GM23338 (cell line): ENCODE measurements around the gene TMEM138. TPM values are rescaled to one million over a fixed set of nuclear protein-coding genes. Genes with fewer than 3 reads are reported as not detected.

Experiments used
- ATAC-seq: fragments of 200-7000 bp; cut with Tn5 transposase; 3 replicates; pipeline ENCODE4 v1.9.1; 2020
- DNase-seq: peaks from one replicate; pipeline ENCODE4 v3.0.0-alpha.2; 2015; ENCODE audit warnings: low spot score
- H2AFZ ChIP-seq: fragments of 200-600 bp; sonication (generic); 2 replicates; pipeline ENCODE4 v1.8.0; 2016; ENCODE audit warnings: antibody characterized with exemption, mild to moderate bottlenecking, moderate library complexity
- H3F3A ChIP-seq: fragments of 200-600 bp; sonication (generic); replicated peaks from 2 replicates; pipeline ENCODE4 v1.8.0; 2017; ENCODE audit warnings: antibody characterized with exemption, mixed run types, low read depth
- H3K27ac ChIP-seq: fragments of 200-600 bp; sonication (generic); 2 replicates; pipeline ENCODE4 v1.6.1; 2016; ENCODE audit warnings: low read depth
- H3K27me3 ChIP-seq: fragments of 200-600 bp; sonication (generic); 2 replicates; pipeline ENCODE4 v1.8.0; 2016; ENCODE audit warnings: mild to moderate bottlenecking, mixed run types, moderate library complexity; ENCODE audit not compliant: insufficient read depth
- H3K36me3 ChIP-seq: fragments of 200-600 bp; sonication (generic); 2 replicates; pipeline ENCODE4 v1.8.0; 2016; ENCODE audit warnings: mild to moderate bottlenecking; ENCODE audit not compliant: insufficient read depth
- H3K4me1 ChIP-seq: fragments of 200-600 bp; sonication (generic); 2 replicates; pipeline ENCODE4 v1.8.0; 2016; ENCODE audit warnings: mild to moderate bottlenecking, moderate library complexity; ENCODE audit not compliant: insufficient read depth
- H3K4me2 ChIP-seq: fragments of 200-600 bp; sonication (generic); 2 replicates; pipeline ENCODE4 v1.7.1; 2017; ENCODE audit warnings: mixed run types
- H3K4me3 ChIP-seq: fragments of 200-600 bp; sonication (generic); 2 replicates; pipeline ENCODE4 v1.6.1; 2016; ENCODE audit warnings: mixed run types
- H3K79me2 ChIP-seq: fragments of 200-600 bp; sonication (generic); replicated peaks from 2 replicates; pipeline ENCODE4 v1.8.0; 2017; ENCODE audit warnings: mild to moderate bottlenecking; ENCODE audit not compliant: insufficient read depth
- H3K9me2 ChIP-seq: fragments of 200-600 bp; sonication (generic); 2 replicates; pipeline ENCODE4 v1.8.0; 2017; ENCODE audit not compliant: insufficient read depth
- H4K20me1 ChIP-seq: fragments of 200-600 bp; sonication (generic); replicated peaks from 2 replicates; pipeline ENCODE4 v1.8.0; 2017; ENCODE audit warnings: mild to moderate bottlenecking; ENCODE audit not compliant: insufficient read depth
- H3K27ac Mint-ChIP-seq: 2 replicates; pipeline ENCODE4 v1.8.0; 2020; ENCODE audit warnings: inconsistent platforms, mild to moderate bottlenecking, moderate library complexity, mixed read lengths
- H3K27me3 Mint-ChIP-seq: 3 replicates; pipeline ENCODE4 v1.8.0; 2022; ENCODE audit warnings: low read depth, mild to moderate bottlenecking, moderate library complexity, mixed read lengths, inconsistent platforms; ENCODE audit not compliant: insufficient read depth, poor library complexity
- H3K36me3 Mint-ChIP-seq: 3 replicates; pipeline ENCODE4 v1.8.0; 2021; ENCODE audit warnings: low read depth, mild to moderate bottlenecking, inconsistent platforms, moderate library complexity, mixed read lengths
- H3K4me1 Mint-ChIP-seq: 3 replicates; pipeline ENCODE4 v1.8.0; 2020; ENCODE audit warnings: mild to moderate bottlenecking, inconsistent platforms, mixed read lengths
- H3K4me3 Mint-ChIP-seq: 3 replicates; pipeline ENCODE4 v1.8.0; 2021; ENCODE audit warnings: moderate library complexity, mild to moderate bottlenecking, inconsistent platforms, mixed read lengths
- H3K9me3 Mint-ChIP-seq: 3 replicates; pipeline ENCODE4 v1.8.0; 2020; ENCODE audit warnings: moderate library complexity, mild to moderate bottlenecking, inconsistent platforms, mixed read lengths
- CREB1 ChIP-seq: fragments of 250-450 bp; sonication (Bioruptor Pico); IDR thresholded peaks from 2 replicates; pipeline ENCODE4 v1.5.0; 2020; ENCODE audit warnings: low read depth, mild to moderate bottlenecking, moderate library complexity
- CTCF ChIP-seq, 2 experiments: fragments of 200-600 bp in 1 of 2; sonication (generic) in 1 of 2; conservative IDR thresholded peaks; 2 replicates each; pipeline versions ENCODE4 v1.5.1 to v1.6.1; 2016 to 2017; ENCODE audit warnings: antibody characterized with exemption in 2 of 2, low read depth in 2 of 2, mild to moderate bottlenecking in 2 of 2, moderate library complexity in 1 of 2
- EZH2 ChIP-seq: fragments of 200-600 bp; sonication (generic); IDR thresholded peaks from one replicate; pipeline ENCODE4 v1.8.0; 2017; ENCODE audit warnings: antibody characterized with exemption, mild to moderate bottlenecking, low read depth; ENCODE audit not compliant: unreplicated experiment
- EZH2phosphoT487 ChIP-seq: fragments of 200-600 bp; sonication (generic); IDR thresholded peaks from one replicate; pipeline ENCODE4 v1.8.1; 2018; ENCODE audit warnings: antibody characterized with exemption; ENCODE audit not compliant: unreplicated experiment
- JUNB ChIP-seq: IDR thresholded peaks from one replicate; pipeline ENCODE4 v1.6.1; 2016; ENCODE audit warnings: antibody characterized with exemption; ENCODE audit not compliant: unreplicated experiment
- REST ChIP-seq: IDR thresholded peaks from one replicate; pipeline ENCODE4 v1.6.1; 2018; ENCODE audit warnings: antibody characterized with exemption; ENCODE audit not compliant: unreplicated experiment
- STAT1 ChIP-seq: IDR thresholded peaks from one replicate; pipeline ENCODE4 v1.6.1; 2016; ENCODE audit warnings: antibody characterized with exemption; ENCODE audit not compliant: unreplicated experiment
- ZNF331 ChIP-seq: fragments of 250-450 bp; sonication (Bioruptor Pico); IDR thresholded peaks from 2 replicates; pipeline ENCODE4 v1.5.0; 2020; ENCODE audit warnings: low read depth, mild to moderate bottlenecking, moderate library complexity
- polyA plus RNA-seq: library from polyadenylated mRNA; unstranded; fragments of >200 nt; fragmentation: Nextera tagmentation; extraction: Ambion mirVana; gene quantifications from 2 replicates; pipeline ENCODE4 v1.2.1, GENCODE V29; 2016
- total RNA-seq: library from RNA; depleted of rRNA; stranded (reverse); fragments of >200 nt; shearing (Covaris generic); gene quantifications from 2 replicates; pipeline ENCODE4 v1.2.3, GENCODE V29; 2014
- TF ChIP-seq, protein P1 (sequence below): fragments of 250-450 bp; sonication (Bioruptor Pico); IDR thresholded peaks from 2 replicates; pipeline ENCODE4 v1.5.0; 2020; ENCODE audit warnings: mild to moderate bottlenecking, moderate library complexity

TMEM138 gene
- total and polyA plus RNA-seq, 2 experiments from 2014 or later, result 30.2 to 32.1 TPM

- H3K27me3 ChIP-seq, result no peaks in the 10 kb centered on the region
- no peak overlapping the region for H3K4me3 ChIP-seq
- no peak for DNase-seq
- no peak overlapping the region for H3K27ac ChIP-seq
- H3K4me2 ChIP-seq, result no peak overlapping the region; the same call in 1 of the 2 replicates
- peaks cover 44% of the 10 kb centered on the region for H3K36me3 ChIP-seq
- H3F3A ChIP-seq, result peaks cover 10% of the 10 kb centered on the region; the same call in 1 of the 2 replicates
- peaks cover 11% of the 10 kb centered on the region for H3K4me1 ChIP-seq
- H3K36me3 Mint-ChIP-seq, result peaks cover 61% of the 10 kb centered on the region
- peaks cover 8% of the 10 kb centered on the region for H3K27me3 Mint-ChIP-seq
- TF ChIP-seq STAT1 (no peak), ZNF331 (CRISPR knock-in tag) (no peak)
- H3K4me3 Mint-ChIP-seq, result peak overlapping the region; percentile 99; the same call in 2 of the 3 replicates
- H3K4me1 Mint-ChIP-seq, result peaks cover 17% of the 10 kb centered on the region
- peaks cover 36% of the 10 kb centered on the region for H3K79me2 ChIP-seq
- no peaks in the 10 kb centered on the region for H3K9me3 Mint-ChIP-seq
- H3K9me2 ChIP-seq, result no peaks in the 10 kb centered on the region
- ATAC-seq, result no peak
- H2AFZ ChIP-seq, result no peak overlapping the region
- H4K20me1 ChIP-seq, result peaks cover 13% of the 10 kb centered on the region
- no peak overlapping the region for H3K27ac Mint-ChIP-seq
Measured at GRCh38 chr11:61364012-61364675, 2.0 kb downstream of the TMEM138 start.

- Mint-ChIP-seq H3K4me1 (peaks cover 7% of the 10 kb centered on the region; the same call in 2 of the 3 replicates), H3K4me3 (no peak overlapping the region), H3K27me3 (peaks cover 11% of the 10 kb centered on the region), H3K9me3 (peaks cover 20% of the 10 kb centered on the region), H3K27ac (no peak overlapping the region), H3K36me3 (peaks cover 86% of the 10 kb centered on the region)
- Histone ChIP-seq H3K4me1 (peaks cover 4% of the 10 kb centered on the region), H3F3A (peaks cover 10% of the 10 kb centered on the region; the same call in 1 of the 2 replicates), H4K20me1 (peaks cover 9% of the 10 kb centered on the region), H3K36me3 (peaks cover 44% of the 10 kb centered on the region), H3K79me2 (peaks cover 19% of the 10 kb centered on the region), H3K4me2 (no peak overlapping the region), H3K9me2 (no peaks in the 10 kb centered on the region), H3K27me3 (no peaks in the 10 kb centered on the region), H2AFZ (no peak overlapping the region), H3K4me3 (no peak overlapping the region), H3K27ac (no peak overlapping the region)
- DNase-seq (no peak), ATAC-seq (no peak)
- TF ChIP-seq STAT1, result no peak
- TF ChIP-seq, protein P1, sequence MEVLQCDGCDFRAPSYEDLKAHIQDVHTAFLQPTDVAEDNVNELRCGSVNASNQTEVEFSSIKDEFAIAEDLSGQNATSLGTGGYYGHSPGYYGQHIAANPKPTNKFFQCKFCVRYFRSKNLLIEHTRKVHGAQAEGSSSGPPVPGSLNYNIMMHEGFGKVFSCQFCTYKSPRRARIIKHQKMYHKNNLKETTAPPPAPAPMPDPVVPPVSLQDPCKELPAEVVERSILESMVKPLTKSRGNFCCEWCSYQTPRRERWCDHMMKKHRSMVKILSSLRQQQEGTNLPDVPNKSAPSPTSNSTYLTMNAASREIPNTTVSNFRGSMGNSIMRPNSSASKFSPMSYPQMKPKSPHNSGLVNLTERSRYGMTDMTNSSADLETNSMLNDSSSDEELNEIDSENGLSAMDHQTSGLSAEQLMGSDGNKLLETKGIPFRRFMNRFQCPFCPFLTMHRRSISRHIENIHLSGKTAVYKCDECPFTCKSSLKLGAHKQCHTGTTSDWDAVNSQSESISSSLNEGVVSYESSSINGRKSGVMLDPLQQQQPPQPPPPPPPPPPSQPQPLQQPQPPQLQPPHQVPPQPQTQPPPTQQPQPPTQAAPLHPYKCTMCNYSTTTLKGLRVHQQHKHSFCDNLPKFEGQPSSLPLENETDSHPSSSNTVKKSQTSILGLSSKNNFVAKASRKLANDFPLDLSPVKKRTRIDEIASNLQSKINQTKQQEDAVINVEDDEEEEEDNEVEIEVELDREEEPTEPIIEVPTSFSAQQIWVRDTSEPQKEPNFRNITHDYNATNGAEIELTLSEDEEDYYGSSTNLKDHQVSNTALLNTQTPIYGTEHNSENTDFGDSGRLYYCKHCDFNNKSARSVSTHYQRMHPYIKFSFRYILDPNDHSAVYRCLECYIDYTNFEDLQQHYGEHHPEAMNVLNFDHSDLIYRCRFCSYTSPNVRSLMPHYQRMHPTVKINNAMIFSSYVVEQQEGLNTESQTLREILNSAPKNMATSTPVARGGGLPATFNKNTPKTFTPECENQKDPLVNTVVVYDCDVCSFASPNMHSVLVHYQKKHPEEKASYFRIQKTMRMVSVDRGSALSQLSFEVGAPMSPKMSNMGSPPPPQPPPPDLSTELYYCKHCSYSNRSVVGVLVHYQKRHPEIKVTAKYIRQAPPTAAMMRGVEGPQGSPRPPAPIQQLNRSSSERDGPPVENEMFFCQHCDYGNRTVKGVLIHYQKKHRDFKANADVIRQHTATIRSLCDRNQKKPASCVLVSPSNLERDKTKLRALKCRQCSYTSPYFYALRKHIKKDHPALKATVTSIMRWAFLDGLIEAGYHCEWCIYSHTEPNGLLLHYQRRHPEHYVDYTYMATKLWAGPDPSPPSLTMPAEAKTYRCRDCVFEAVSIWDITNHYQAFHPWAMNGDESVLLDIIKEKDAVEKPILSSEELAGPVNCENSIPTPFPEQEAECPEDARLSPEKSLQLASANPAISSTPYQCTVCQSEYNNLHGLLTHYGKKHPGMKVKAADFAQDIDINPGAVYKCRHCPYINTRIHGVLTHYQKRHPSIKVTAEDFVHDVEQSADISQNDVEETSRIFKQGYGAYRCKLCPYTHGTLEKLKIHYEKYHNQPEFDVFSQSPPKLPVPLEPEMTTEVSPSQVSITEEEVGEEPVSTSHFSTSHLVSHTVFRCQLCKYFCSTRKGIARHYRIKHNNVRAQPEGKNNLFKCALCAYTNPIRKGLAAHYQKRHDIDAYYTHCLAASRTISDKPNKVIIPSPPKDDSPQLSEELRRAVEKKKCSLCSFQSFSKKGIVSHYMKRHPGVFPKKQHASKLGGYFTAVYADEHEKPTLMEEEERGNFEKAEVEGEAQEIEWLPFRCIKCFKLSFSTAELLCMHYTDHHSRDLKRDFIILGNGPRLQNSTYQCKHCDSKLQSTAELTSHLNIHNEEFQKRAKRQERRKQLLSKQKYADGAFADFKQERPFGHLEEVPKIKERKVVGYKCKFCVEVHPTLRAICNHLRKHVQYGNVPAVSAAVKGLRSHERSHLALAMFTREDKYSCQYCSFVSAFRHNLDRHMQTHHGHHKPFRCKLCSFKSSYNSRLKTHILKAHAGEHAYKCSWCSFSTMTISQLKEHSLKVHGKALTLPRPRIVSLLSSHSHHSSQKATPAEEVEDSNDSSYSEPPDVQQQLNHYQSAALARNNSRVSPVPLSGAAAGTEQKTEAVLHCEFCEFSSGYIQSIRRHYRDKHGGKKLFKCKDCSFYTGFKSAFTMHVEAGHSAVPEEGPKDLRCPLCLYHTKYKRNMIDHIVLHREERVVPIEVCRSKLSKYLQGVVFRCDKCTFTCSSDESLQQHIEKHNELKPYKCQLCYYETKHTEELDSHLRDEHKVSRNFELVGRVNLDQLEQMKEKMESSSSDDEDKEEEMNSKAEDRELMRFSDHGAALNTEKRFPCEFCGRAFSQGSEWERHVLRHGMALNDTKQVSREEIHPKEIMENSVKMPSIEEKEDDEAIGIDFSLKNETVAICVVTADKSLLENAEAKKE, result no peak
- TF ChIP-seq CTCF (conservative IDR thresholded peaks at IDR 0.05; ENCODE audit: low read depth in 2 of 2), result no peak
- TF ChIP-seq EZH2phosphoT487, result no peak
- TF ChIP-seq EZH2, result no peak
- TF ChIP-seq ZNF331 (CRISPR knock-in tag), result no peak
- TF ChIP-seq JUNB, result no peak
- TF ChIP-seq CREB1 (CRISPR knock-in tag), result no peak
- TF ChIP-seq REST, result no peak
Measured at GRCh38 chr11:61367406-61367805, 5.2 kb downstream of the TMEM138 start.
